Measurements from ENCODE around the gene HNRNPM. TPM values are rescaled to one million over a fixed set of nuclear protein-coding genes. Genes with fewer than 3 reads are reported as not detected.

HNRNPM gene
- total RNA-seq, 4 donors from 2014 or later: 42.5 to 74.6 (median 57.8) TPM

DNA sequence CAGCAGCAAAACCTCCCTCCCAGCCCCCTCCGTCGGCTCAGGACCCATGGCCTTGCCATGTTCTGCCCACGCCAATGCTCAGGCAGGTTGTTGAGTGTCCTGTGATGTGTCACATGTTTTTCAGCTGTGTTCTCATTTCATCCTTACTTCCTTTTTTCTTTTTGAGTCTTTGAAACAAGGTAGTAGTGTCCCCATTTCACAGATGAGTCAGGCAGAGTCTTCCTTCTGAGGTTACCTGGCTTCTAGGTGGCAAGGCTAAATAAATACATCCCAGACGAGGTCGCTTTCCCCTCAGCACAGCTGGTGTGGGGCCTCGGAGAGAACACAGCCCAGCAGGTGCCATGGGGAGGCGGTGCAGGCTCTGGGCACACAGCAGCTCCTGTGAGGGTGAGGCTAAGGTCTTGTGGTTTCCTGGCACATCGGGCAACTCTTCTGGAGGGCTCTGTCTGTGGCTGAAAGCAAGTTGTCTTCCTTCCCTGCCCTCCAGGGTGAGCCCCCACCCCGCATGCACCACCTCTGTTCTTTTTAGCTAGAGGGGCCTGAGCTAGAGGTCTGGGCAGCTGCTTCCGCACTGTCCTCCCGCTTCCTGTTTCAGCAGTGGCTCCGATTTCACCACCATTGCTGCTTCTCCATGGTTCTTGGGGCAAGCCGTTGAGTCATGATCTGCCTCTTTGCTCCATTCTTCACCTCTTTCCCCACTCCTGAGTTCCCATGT is 42.5 kb downstream of the HNRNPM start:
- no peak for TF ChIP-seq POLR2A (IDR thresholded peaks at IDR 0.05)
- no peak overlapping the region for H3K4me3 ChIP-seq
- peaks cover 0 to 67% of the 10 kb centered on the region in 2 donors for H3K36me3 ChIP-seq
- peaks cover 2 to 5% of the 10 kb centered on the region in 2 donors for H3K4me1 ChIP-seq
- H3K27ac ChIP-seq: peak overlapping the region in 1 of 4 donors; percentile 12
- no peaks in the 10 kb centered on the region for H3K9me3 ChIP-seq
- H3K27me3 ChIP-seq: no peaks in the 10 kb centered on the region
- ATAC-seq: no peak
- in situ Hi-C loops (cut with MboI; ENCODE audit: low sequenced_read_pairs in 4 of 4): no loop called here
- intact Hi-C loops (cut with DNase I; ENCODE audit: low total_unique reads): no loop called here
- DNase-seq: peak in 1 of 2 donors; percentile 32

DNA sequence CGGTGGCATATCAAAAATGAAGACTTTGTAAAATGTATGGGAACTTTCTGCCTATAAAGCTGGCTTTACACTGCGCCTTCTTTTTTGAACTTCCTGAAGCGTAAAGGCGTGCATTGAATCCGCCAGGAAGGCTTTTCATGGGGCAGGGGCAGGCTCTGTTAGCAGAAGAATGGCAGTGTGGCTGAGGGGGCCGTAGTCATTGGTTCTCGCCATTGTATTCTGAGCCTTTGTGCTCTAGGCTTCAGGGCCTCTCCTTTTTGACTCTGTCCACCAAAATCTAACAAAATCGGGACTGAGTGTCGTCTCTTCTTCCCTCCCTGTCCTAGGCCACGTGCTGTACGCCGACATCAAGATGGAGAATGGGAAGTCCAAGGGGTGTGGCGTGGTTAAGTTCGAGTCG is 43.6 kb downstream of the HNRNPM start:
- Histone ChIP-seq H3K4me3 (no peak overlapping the region), H3K9me3 (no peaks in the 10 kb centered on the region), H3K36me3 (peaks cover 0 to 60% of the 10 kb centered on the region in 2 donors), H3K27ac (no peak overlapping the region), H3K4me1 (no peaks in the 10 kb centered on the region), H3K27me3 (no peaks in the 10 kb centered on the region)
- intact Hi-C loops (cut with DNase I; ENCODE audit: low total_unique reads) (no loop called here), in situ Hi-C loops (cut with MboI; ENCODE audit: low sequenced_read_pairs in 4 of 4) (no loop called here)
- DNase-seq (no peak), ATAC-seq (no peak)
- TF ChIP-seq, protein P1, sequence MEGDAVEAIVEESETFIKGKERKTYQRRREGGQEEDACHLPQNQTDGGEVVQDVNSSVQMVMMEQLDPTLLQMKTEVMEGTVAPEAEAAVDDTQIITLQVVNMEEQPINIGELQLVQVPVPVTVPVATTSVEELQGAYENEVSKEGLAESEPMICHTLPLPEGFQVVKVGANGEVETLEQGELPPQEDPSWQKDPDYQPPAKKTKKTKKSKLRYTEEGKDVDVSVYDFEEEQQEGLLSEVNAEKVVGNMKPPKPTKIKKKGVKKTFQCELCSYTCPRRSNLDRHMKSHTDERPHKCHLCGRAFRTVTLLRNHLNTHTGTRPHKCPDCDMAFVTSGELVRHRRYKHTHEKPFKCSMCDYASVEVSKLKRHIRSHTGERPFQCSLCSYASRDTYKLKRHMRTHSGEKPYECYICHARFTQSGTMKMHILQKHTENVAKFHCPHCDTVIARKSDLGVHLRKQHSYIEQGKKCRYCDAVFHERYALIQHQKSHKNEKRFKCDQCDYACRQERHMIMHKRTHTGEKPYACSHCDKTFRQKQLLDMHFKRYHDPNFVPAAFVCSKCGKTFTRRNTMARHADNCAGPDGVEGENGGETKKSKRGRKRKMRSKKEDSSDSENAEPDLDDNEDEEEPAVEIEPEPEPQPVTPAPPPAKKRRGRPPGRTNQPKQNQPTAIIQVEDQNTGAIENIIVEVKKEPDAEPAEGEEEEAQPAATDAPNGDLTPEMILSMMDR (IDR thresholded peaks at IDR 0.05 in 4 of 5, conservative IDR thresholded peaks at IDR 0.05 in 1 of 5): no peak
- TF ChIP-seq POLR2A (IDR thresholded peaks at IDR 0.05): no peak

DNA sequence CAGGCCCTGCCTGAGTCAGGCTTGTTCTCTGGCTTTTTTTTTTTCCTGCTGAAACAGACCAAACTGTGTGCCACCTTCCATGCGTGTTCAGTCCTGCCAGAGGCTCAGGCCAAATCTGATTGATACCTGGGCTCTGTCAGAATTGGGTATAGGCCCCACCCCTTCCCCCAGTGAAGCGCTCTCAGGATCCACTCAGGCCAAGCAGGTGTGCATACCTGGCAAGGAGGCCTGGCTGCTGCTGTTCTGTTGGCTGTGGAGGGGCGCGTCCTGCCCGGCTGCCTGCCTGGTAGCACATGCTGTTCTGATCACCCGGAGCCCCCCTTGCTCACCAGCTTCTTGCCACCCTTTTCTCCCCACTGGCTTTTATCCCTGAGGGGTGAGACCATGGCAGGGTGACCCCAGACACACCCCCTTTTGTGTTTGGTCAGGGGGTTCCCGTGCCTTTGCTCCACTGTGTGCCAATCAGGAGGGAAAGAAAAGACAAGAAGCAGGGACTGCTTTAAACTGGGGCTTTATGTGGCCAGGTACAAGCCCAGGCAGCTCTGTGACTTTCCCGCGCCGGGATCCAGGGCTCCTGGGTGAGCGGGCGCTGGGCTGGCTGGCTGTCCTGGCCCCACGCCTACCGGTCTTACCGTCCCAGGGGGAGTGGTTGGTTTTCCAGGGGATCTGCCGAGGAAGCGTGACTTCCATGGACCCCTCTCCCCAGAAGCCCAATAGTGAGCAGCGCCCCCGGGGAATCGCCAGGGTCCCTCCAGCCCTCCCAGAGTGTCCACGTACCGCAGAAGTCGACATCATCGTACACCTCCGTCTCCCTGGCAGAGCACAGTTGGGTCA is 45.0 kb downstream of the HNRNPM start:
- TF ChIP-seq, protein P1 (IDR thresholded peaks at IDR 0.05 in 4 of 5, conservative IDR thresholded peaks at IDR 0.05 in 1 of 5): no peak
- TF ChIP-seq POLR2A (IDR thresholded peaks at IDR 0.05): no peak
- ATAC-seq: no peak
- peaks cover 0 to 48% of the 10 kb centered on the region in 2 donors for H3K36me3 ChIP-seq
- intact Hi-C loops (cut with DNase I; ENCODE audit: low total_unique reads): no loop called here
- H3K27me3 ChIP-seq: no peaks in the 10 kb centered on the region
- H3K4me3 ChIP-seq: no peak overlapping the region
- DNase-seq: no peak
- H3K9me3 ChIP-seq: no peaks in the 10 kb centered on the region
- H3K27ac ChIP-seq: no peak overlapping the region
- H3K4me1 ChIP-seq: no peaks in the 10 kb centered on the region
- in situ Hi-C loops (cut with MboI; ENCODE audit: low sequenced_read_pairs in 4 of 4): no loop called here

DNA sequence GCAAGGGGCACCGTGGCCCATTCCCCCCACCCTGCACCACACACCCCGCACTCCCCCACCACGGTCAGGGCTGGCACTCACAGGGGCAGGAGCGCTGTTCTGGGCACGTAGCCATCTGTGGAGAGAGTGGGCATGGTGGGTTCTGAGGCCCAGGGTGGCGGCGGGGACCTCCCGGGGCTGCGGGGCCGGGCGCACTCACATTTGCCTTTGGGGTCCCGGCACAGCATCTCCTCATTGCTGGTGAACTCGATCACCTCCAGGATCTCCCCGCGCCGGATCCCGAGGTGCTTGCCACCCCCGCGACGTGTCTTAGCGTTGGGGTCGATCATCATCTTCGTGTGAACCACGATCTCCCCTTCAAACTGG is 45.6 kb downstream of the HNRNPM start:
- Histone ChIP-seq H3K36me3 (peaks cover 0 to 42% of the 10 kb centered on the region in 2 donors), H3K27ac (no peak overlapping the region), H3K4me3 (no peak overlapping the region), H3K9me3 (no peaks in the 10 kb centered on the region), H3K4me1 (no peaks in the 10 kb centered on the region), H3K27me3 (no peaks in the 10 kb centered on the region)
- intact Hi-C loops (cut with DNase I; ENCODE audit: low total_unique reads): no loop called here
- no peak for TF ChIP-seq POLR2A (IDR thresholded peaks at IDR 0.05)
- TF ChIP-seq, protein P1 (IDR thresholded peaks at IDR 0.05 in 4 of 5, conservative IDR thresholded peaks at IDR 0.05 in 1 of 5): no peak
- DNase-seq (no peak), ATAC-seq (no peak)
- in situ Hi-C loops (cut with MboI; ENCODE audit: low sequenced_read_pairs in 4 of 4): no loop called here

DNA sequence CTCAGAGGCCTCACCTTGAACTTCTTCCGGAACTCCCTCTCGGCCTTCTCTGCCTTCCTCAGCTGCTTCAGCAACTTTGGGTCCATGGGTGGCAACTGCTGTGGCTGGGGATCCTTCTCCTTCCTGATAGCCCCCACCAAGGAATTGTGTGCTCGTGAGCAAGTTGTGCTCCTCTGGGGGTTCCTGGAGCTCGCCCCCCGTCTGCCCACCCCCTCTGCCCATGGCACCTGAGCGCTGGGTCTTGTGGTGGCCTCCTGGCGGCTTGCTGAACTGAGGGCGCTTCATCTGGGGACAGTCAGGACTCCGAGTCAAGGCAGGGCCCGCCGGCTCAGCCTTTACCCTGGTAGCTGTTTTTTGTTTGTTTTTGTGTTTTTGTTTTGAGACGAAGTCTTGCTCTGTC is 46.1 kb downstream of the HNRNPM start:
- H3K4me3 ChIP-seq: no peak overlapping the region

More for the DNA sequence above, 46.1 kb downstream of the HNRNPM start:
- in situ Hi-C loops (cut with MboI; ENCODE audit: low sequenced_read_pairs in 4 of 4): no loop called here
- Histone ChIP-seq H3K36me3 (peaks cover 0 to 38% of the 10 kb centered on the region in 2 donors), H3K4me1 (no peaks in the 10 kb centered on the region), H3K9me3 (no peaks in the 10 kb centered on the region), H3K27me3 (no peaks in the 10 kb centered on the region), H3K27ac (no peak overlapping the region)
- ATAC-seq (no peak), DNase-seq (no peak)
- TF ChIP-seq POLR2A (IDR thresholded peaks at IDR 0.05): no peak
- TF ChIP-seq, protein P1 (IDR thresholded peaks at IDR 0.05 in 4 of 5, conservative IDR thresholded peaks at IDR 0.05 in 1 of 5): no peak
- intact Hi-C loops (cut with DNase I; ENCODE audit: low total_unique reads): no loop called here
